ENCODE data around the gene PSTK. TPM values are rescaled to one million over a fixed set of nuclear protein-coding genes. Genes with fewer than 3 reads are reported as not detected.

The PSTK gene
- total and polyA plus RNA-seq, 2 of the 13 experiments (the other 11 are each of a cell fraction or from before 2014, with no cell fraction given) = 8.2 to 9.3 TPM

DNA sequence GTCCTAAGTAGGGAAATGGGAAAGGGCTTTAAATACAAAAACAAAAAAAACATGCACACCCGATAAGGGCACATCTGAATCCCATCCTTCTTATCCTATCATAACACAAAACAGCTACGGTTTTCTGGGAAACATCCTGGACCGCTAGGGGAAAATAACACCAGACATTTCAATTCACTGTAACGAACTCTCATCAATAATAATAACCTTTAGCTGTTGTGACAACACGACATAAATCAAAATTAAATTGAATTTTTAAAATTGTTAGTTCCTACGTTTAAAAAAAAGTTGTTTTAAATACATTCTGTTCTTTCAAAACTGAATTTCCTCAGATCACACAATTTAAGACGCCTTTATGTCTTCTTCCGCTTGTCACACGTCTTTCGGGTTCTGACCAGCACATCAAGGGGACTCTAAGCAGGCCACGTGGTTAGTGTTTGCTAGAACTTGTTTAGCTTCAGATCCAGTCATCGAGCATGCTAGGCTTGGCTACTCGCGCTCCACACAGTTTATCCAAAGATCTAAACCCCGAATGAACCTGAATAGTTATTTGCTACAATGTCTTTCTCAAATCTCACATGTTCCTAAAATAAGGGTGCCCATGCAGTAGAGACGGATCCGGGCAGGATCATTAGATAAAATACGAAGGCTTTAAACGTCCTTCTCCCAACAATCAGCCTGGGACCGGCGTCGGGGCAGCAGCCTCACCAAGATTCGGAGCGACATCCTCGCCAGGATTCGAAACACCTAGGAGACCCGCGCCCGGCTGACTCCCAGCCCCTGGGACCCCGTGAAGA is 27.6 kb downstream of the PSTK start (continued):
- TF ChIP-seq, protein P1, sequence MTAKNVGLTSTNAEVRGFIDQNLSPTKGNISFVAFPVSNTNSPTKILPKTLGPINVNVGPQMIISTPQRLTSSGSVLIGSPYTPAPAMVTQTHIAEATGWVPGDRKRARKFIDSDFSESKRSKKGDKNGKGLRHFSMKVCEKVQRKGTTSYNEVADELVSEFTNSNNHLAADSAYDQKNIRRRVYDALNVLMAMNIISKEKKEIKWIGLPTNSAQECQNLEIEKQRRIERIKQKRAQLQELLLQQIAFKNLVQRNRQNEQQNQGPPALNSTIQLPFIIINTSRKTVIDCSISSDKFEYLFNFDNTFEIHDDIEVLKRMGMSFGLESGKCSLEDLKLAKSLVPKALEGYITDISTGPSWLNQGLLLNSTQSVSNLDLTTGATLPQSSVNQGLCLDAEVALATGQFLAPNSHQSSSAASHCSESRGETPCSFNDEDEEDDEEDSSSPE (CRISPR knock-in tag; IDR thresholded peaks at IDR 0.05) = no peak
- TF ChIP-seq MED13 (CRISPR knock-in tag; IDR thresholded peaks at IDR 0.05) = no peak
- TF ChIP-seq, protein P2, sequence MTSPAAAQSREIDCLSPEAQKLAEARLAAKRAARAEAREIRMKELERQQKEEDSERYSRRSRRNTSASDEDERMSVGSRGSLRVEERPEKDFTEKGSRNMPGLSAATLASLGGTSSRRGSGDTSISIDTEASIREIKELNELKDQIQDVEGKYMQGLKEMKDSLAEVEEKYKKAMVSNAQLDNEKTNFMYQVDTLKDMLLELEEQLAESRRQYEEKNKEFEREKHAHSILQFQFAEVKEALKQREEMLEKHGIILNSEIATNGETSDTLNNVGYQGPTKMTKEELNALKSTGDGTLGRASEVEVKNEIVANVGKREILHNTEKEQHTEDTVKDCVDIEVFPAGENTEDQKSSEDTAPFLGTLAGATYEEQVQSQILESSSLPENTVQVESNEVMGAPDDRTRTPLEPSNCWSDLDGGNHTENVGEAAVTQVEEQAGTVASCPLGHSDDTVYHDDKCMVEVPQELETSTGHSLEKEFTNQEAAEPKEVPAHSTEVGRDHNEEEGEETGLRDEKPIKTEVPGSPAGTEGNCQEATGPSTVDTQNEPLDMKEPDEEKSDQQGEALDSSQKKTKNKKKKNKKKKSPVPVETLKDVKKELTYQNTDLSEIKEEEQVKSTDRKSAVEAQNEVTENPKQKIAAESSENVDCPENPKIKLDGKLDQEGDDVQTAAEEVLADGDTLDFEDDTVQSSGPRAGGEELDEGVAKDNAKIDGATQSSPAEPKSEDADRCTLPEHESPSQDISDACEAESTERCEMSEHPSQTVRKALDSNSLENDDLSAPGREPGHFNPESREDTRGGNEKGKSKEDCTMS (CRISPR knock-in tag; conservative IDR thresholded peaks at IDR 0.05) = no peak
- no peak for TF ChIP-seq MYNN (CRISPR knock-in tag; IDR thresholded peaks at IDR 0.05; ENCODE audit: low read depth)
- TF ChIP-seq, protein P3, sequence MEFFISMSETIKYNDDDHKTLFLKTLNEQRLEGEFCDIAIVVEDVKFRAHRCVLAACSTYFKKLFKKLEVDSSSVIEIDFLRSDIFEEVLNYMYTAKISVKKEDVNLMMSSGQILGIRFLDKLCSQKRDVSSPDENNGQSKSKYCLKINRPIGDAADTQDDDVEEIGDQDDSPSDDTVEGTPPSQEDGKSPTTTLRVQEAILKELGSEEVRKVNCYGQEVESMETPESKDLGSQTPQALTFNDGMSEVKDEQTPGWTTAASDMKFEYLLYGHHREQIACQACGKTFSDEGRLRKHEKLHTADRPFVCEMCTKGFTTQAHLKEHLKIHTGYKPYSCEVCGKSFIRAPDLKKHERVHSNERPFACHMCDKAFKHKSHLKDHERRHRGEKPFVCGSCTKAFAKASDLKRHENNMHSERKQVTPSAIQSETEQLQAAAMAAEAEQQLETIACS (CRISPR knock-in tag; IDR thresholded peaks at IDR 0.05) = no peak
- TF ChIP-seq, protein P4, sequence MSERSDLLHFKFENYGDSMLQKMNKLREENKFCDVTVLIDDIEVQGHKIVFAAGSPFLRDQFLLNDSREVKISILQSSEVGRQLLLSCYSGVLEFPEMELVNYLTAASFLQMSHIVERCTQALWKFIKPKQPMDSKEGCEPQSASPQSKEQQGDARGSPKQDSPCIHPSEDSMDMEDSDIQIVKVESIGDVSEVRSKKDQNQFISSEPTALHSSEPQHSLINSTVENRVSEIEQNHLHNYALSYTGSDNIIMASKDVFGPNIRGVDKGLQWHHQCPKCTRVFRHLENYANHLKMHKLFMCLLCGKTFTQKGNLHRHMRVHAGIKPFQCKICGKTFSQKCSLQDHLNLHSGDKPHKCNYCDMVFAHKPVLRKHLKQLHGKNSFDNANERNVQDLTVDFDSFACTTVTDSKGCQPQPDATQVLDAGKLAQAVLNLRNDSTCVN (CRISPR knock-in tag; IDR thresholded peaks at IDR 0.05; ENCODE audit: borderline replicate concordance) = no peak
- TF ChIP-seq PCBP2 (optimal IDR thresholded peaks at IDR 0.05; ENCODE audit: low read depth, low read length, poor library complexity, severe bottlenecking) = no peak
- no peak for TF ChIP-seq ZNF138 (CRISPR knock-in tag; IDR thresholded peaks at IDR 0.05; ENCODE audit: low read depth)
- TF ChIP-seq ZNF230 (CRISPR knock-in tag; IDR thresholded peaks at IDR 0.05) = no peak
- no peak for TF ChIP-seq ZNF121 (CRISPR knock-in tag; IDR thresholded peaks at IDR 0.05)
- TF ChIP-seq KDM3A (CRISPR knock-in tag; IDR thresholded peaks at IDR 0.05; ENCODE audit: low read depth) = no peak
- no peak for TF ChIP-seq ZNF234 (CRISPR knock-in tag; conservative IDR thresholded peaks at IDR 0.05)
- no peak for TF ChIP-seq NKX3-1 (CRISPR knock-in tag; IDR thresholded peaks at IDR 0.05)
- TF ChIP-seq ZNF776 (CRISPR knock-in tag; IDR thresholded peaks at IDR 0.05) = no peak; the same call in 1 of the 2 replicates
- no peak for TF ChIP-seq ZMYM4 (CRISPR knock-in tag; IDR thresholded peaks at IDR 0.05)
- peak; percentile 16; the same call in 1 of the 2 replicates for TF ChIP-seq ZNF772 (CRISPR knock-in tag; IDR thresholded peaks at IDR 0.05)
- TF ChIP-seq HNRNPL (IDR thresholded peaks at IDR 0.05; ENCODE audit: low read depth, low read length) = no peak
- TF ChIP-seq CBX2 (IDR thresholded peaks at IDR 0.05; ENCODE audit: low read depth, low read length) = no peak
- no peak for TF ChIP-seq CBX2 (CRISPR knock-in tag; IDR thresholded peaks at IDR 0.05; ENCODE audit: low read depth)
- TF ChIP-seq, protein P5, sequence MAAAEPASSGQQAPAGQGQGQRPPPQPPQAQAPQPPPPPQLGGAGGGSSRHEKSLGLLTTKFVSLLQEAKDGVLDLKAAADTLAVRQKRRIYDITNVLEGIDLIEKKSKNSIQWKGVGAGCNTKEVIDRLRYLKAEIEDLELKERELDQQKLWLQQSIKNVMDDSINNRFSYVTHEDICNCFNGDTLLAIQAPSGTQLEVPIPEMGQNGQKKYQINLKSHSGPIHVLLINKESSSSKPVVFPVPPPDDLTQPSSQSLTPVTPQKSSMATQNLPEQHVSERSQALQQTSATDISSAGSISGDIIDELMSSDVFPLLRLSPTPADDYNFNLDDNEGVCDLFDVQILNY (CRISPR knock-in tag; conservative IDR thresholded peaks at IDR 0.05) = no peak
- TF ChIP-seq, protein P6, sequence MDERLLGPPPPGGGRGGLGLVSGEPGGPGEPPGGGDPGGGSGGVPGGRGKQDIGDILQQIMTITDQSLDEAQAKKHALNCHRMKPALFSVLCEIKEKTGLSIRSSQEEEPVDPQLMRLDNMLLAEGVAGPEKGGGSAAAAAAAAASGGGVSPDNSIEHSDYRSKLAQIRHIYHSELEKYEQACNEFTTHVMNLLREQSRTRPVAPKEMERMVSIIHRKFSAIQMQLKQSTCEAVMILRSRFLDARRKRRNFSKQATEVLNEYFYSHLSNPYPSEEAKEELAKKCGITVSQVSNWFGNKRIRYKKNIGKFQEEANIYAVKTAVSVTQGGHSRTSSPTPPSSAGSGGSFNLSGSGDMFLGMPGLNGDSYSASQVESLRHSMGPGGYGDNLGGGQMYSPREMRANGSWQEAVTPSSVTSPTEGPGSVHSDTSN (CRISPR knock-in tag; IDR thresholded peaks at IDR 0.05) = no peak
- TF ChIP-seq, protein P7, sequence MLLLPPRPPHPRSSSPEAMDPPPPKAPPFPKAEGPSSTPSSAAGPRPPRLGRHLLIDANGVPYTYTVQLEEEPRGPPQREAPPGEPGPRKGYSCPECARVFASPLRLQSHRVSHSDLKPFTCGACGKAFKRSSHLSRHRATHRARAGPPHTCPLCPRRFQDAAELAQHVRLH (CRISPR knock-in tag; IDR thresholded peaks at IDR 0.05; ENCODE audit: borderline replicate concordance, low read depth) = no peak
